Activated CD4-positive, alpha-beta T cell treated with anti-CD3 and anti-CD28 coated beads, Interleukin-2, amount 50 U/mL, for 24 hours (primary cell): ENCODE measurements around the gene IKZF4.
"Not testable (repeated sequence)": the region's sequence is repeated elsewhere in the genome, so short reads cannot be mapped to it uniquely, and the experiment has no call there.

Experiments
- DNase-seq, 2 donors: peaks; one replicate each; pipeline ENCODE4 v3.0.0-alpha.2; 2020; ENCODE audit warnings: low read depth in 1 of 2, low spot score in 1 of 2

The IKZF4 gene

GRCh38 chr12:56020423-56021184 is at the start of gene IKZF4:
Gene IKZF4, plus strand, starts transcription at chr12:56021043. Its CDS starts 451 bp downstream, at chr12:56021494.
- no peak for DNase-seq

GRCh38 chr12:55972042-55972441 is 48.8 kb upstream of the IKZF4 start:
- DNase-seq, result no peak

DNA sequence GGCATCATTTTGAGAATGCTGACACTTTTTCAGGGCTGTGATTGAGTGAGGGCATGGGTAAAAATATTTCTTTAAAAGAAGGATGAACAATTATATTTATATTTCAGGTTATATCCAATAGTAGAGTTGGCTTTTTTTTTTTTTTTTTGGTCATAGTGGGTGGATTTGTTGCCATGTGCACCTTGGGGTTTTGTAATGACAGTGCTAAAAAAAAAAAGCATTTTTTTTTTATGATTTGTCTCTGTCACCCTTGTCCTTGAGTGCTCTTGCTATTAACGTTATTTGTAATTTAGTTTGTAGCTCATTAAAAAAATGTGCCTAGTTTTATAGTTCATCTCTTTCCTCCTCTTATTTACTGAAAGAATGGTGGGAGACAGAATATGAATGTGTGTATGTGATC is 48.4 kb upstream of the IKZF4 start:
- DNase-seq, result no peak

- no peak for DNase-seq
Observed at GRCh38 chr12:55972911-55973598, 47.8 kb upstream of the IKZF4 start.

DNA sequence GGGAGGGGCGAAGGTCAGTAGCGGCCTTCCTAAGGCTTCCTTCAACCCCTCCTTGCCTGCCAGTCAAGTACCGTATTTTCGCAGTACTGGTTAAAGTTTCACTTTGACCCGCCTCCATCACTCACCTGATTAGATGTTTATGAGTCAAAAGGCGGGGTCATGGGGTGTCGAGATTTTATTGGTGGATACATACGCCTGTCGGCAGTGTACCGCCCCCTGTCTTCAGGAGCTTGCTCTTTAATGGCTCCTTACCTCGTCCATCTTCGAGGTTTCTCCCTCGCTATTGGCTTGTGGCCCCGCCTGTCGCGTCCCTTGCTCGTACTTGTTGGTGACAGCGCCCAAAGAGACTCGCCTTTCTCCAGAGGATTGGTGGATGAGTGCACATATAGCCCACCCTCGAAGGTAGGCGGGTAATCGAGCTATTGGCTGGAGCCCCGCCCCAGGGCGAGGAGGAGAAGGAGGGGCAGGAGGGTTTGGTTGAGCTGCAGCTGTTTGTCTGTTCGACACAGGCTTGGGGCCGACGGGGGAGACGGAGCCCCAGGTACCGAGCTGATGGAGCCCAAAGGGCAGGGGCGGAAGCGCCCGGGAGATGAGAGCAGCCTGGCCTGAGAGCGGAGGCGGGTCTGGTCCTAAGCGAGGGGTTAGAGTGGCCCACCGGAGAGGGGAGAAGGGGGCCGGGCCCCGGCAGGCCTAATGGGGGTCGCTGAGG is 47.1 kb upstream of the IKZF4 start, which contains the start of gene RAB5B:
RAB5B (plus strand) TSS at position 480 of the 709 bp plus-strand sequence. CDS start 12,883 bp downstream, outside the sequence.
- peak; percentile 80 to 99 for DNase-seq

DNA sequence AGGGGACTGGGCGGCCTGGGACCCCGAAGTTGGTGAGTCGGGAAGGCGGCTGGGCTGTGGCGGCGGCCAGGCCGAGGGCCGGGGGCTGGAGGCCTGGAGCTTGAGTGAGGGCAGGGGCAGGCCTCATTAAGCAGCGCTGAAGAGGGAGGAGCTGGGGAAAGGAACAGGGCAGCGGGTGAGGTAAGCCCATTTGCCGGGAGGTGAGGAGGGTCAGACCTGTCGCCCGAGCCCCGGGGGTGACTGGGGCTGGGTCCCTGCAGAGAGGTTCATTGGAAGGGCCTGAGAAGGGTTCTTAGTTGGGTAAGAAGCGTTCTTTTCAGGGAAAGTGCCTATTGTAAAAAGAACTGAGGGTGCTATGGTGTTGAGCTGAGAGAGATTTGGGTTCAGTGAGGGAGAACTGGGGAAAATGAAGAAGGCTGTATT is 46.5 kb upstream of the IKZF4 start:
- DNase-seq, result peak in 1 of 2 donors; percentile 26

DNA sequence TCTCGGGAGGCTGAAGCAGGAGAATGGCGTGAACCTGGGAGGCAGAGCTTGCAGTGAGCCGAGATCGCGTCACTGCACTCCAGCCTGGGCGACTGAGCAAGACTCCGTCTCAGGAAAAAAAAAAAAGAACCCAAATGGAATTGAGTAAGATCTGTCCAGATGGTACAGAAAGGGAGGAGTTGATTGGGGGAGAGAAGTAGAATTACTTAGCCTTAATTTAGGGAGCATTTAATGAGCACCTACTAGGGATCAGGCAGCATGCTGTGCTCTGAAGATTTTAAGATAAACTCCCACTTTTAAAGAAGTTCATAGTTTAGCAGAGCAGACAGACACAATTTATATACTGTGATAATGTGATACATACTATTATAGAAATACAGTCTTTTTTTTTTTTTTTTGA is 42.5 kb upstream of the IKZF4 start:
- DNase-seq, result no peak

DNA sequence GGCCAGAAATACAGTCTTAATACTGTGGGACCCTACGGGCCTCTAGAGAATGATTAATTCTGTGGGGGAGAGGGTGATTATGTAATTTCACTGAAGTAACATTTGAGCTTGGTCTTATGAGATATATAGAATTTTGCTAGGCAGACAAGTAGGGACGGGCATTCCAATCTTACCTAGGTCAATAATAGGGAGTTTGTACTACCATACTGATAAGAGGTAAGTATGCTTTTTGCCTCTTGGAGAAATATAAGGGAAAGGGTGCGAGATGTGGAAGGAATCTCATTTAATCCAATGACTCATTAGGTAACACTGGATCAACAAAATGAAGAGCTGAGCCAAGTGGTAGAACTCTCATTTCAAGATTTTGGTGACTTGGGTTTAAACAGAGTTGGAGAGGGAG is 41.8 kb upstream of the IKZF4 start:
- DNase-seq, result no peak

- not testable (repeated sequence) for DNase-seq
Observed at GRCh38 chr12:55981882-55982281, 39.0 kb upstream of the IKZF4 start.

DNA sequence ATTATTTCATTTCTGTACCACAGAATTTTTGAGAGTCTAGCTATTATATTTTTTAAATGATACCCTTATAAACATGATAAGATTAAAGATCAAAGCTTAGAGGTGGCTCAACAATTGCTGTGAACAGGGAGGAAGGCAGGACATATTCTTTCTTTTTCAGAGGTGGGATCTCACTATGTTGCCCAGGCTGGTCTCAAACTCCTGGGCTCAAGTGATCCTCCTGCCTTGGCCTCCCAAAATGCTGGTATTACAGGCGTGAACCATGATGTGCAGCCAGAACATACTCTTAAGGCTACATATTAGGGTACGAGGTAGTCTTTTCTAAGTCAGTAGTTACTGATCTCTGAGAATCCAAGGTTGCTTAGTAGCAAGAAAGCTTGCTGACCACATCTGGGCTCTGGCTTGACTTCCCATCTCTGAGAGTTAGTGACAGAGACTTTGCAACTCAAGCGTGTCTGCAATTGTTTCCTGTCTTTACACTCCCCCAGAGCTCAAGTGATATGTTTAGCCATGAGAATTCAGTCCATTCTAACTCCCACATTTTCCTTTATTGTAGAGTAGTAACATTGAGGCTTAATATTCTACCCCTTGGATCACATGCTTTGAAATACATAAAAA is 38.4 kb upstream of the IKZF4 start:
- DNase-seq, result no peak

GRCh38 chr12:55983232-55983842 is 37.5 kb upstream of the IKZF4 start:
- no peak for DNase-seq

GRCh38 chr12:55984861-55985260 is 36.0 kb upstream of the IKZF4 start:
- DNase-seq, result no peak

DNA sequence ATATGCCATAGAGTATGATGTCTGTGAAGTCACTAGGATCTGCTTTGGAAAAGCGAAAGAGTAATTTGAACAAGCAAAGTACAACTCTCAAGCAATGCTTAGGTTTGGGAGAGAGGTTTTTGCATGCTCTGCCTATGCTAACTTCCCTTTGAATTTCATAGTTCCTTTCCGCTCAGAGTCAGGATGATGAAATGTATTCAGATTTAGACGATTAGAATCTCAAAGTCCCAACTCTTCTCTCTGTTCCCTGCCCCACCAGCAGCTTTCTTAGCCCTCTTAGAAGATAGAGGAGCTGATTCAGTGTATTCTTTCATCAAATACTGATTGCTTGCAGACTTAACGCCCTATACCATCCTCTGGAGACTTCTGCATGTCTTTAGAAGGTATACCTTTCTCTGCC is 35.5 kb upstream of the IKZF4 start:
- no peak for DNase-seq

GRCh38 chr12:55985976-55986375 is 34.9 kb upstream of the IKZF4 start:
- not testable (repeated sequence) for DNase-seq

- no peak for DNase-seq
Observed at GRCh38 chr12:55991110-55991509, 29.7 kb upstream of the IKZF4 start.

DNA sequence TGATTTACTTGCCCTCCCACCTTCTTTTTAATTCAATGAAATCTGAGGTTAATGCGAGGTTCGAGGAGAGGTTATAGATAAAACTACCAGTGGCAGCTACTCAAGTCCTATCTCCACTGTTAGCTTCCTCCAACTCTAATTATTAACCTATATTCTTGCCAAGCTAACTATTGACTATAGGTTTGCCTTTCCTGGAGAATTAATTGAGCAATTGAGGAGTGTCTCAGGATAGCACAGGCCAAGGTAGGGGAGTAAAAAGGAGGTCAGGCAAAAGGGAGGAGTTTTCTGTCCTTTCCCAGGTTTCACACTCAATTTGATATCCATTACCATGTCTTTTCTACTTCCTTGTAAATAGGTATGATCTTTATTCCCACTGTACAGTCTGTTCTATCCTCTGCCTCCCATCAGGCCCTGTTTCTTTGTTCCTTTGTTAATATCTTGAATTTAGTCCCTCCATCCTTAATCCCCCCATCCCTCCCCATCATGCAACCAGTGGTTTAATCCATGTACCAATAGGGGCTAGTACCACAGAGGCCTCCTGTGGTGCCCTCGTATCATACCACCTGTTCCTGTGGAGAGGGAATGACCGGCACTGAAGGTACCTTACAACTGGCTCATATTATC is 27.5 kb upstream of the IKZF4 start:
- no peak for DNase-seq

DNA sequence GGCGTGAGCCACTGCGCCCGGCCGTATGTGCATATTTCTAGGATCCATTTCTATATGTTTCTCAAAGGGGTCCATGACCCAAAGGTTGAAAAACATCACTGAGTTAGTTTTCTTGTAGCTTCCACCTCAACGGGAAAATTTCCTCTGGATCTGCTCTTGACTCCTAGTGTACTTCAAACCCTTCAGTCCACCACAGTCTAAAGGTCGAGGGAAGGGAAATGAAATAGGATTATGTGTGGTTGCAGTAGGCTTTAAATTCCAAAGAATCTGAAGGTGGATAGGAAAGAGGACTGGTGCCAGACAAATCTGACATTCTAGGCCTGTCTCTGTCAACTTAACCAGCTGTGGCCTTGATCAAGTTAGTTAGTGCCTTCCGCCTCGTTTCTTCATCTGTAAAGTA is 25.5 kb upstream of the IKZF4 start:
- DNase-seq, result no peak

- DNase-seq, result peak; percentile 20 to 70
Observed at GRCh38 chr12:55996201-55996714, 24.6 kb upstream of the IKZF4 start.

DNA sequence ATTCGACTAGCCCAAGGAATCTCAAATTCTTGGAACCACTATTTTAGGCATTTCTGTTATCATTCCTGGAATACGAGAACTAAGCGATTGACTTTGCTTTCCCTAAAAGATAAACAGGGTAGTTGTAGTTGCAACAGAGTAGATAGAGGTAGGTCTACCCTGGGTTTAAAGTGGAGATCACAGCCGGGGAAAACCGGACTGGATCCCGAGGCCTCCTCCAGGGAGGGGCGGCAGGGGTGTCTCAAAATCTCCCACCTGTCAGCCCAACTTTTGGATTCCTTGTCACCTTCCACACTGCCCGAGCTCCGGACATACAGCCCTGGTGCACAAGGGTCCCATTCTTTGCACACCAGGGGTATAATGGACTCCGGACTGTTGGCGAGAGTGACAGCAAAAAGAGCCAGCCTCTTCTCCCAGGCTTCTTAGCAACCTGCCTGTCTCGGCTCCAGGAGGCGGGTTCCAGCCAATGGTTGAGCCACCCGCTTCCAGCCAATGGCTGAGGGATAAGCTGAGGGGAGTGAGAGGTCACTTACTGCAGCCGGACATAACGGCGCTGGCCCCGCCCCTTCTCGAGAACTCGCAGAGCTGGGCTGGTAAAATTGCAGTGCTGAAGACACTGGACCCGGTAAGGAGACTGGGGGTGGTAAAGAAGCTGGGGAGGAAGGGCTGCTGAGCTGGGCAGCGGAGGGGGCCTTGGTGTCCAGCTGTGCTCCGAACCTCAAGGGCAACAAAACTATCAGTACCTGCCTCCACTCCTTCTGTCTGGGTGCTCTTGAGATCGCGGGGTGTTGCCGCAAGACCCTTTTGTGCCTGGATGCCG is 23.9 kb upstream of the IKZF4 start, which contains the start of gene SUOX:
SUOX (plus strand) TSS at position 562 of the 820 bp plus-strand sequence. CDS start 4,946 bp downstream, outside the sequence.
- DNase-seq, result peak in 1 of 2 donors; percentile 6
